IMR-90 (cell line): ENCODE data around the gene MED22. TPM values are rescaled to one million over a fixed set of nuclear protein-coding genes. Genes with fewer than 3 reads are reported as not detected.

Experiments
- ATAC-seq: fragments of 200-7000 bp; cut with Tn5 transposase; 2 replicates; pipeline ENCODE4 v1.9.1; 2020; ENCODE audit warnings: low read depth, mild to moderate bottlenecking, moderate library complexity
- BruUV-seq: library from RNA; stranded (reverse); fragments of 400-500 nt; replicated peaks from 2 replicates; lab custom pipeline; 2021; lab: Mats Ljungman, UMichigan
- CTCF ChIA-PET: fragments of 300-600 bp; formaldehyde crosslinking; extraction: SDS; loops from one replicate; lab custom pipeline; 2021; ENCODE audit warnings: antibody characterized with exemption; lab: Yijun Ruan, JAX
- POLR2A ChIA-PET: fragments of 300-600 bp; sonication (Branson Sonifier 250); formaldehyde crosslinking; loops from one replicate; lab custom pipeline; 2022; ENCODE audit warnings: antibody characterized with exemption; ENCODE audit not compliant: unreplicated experiment; lab: Charles Lee
- DNase-seq: peaks from one replicate; pipeline ENCODE4 v3.0.0; 2013
- H2AFZ ChIP-seq: replicated peaks from 2 replicates; pipeline ENCODE3; 2013; ENCODE audit warnings: low read length, mild to moderate bottlenecking; ENCODE audit not compliant: poor library complexity
- H2AK5ac ChIP-seq: 2 replicates; pipeline ENCODE4 v1.6.1; 2013; ENCODE audit warnings: low read depth, low read length, inconsistent platforms
- H2AK9ac ChIP-seq: replicated peaks from 2 replicates; pipeline ENCODE3; 2013; ENCODE audit warnings: mild to moderate bottlenecking, low read depth, low read length, moderate library complexity; ENCODE audit not compliant: poor library complexity
- H2BK120ac ChIP-seq: 2 replicates; pipeline ENCODE4 v1.6.1; 2013; ENCODE audit warnings: low read depth, low read length, inconsistent platforms
- H2BK15ac ChIP-seq: 3 replicates; pipeline ENCODE4 v1.6.1; 2013; ENCODE audit warnings: low read depth, low read length, inconsistent platforms
- H2BK20ac ChIP-seq: 2 replicates; pipeline ENCODE4 v1.6.1; 2013; ENCODE audit warnings: low read depth, mild to moderate bottlenecking, inconsistent platforms, low read length, moderate library complexity
- H2BK5ac ChIP-seq: 2 replicates; pipeline ENCODE4 v1.6.1; 2013; ENCODE audit warnings: mild to moderate bottlenecking, low read depth, low read length, inconsistent platforms; ENCODE audit not compliant: poor library complexity, severe bottlenecking
- H3K14ac ChIP-seq: replicated peaks from 2 replicates; pipeline ENCODE4 v1.6.1; 2013; ENCODE audit warnings: low read depth, low read length, inconsistent platforms
- H3K18ac ChIP-seq: 2 replicates; pipeline ENCODE4 v1.6.1; 2013; ENCODE audit warnings: low read depth, low read length, control low read depth
- H3K23ac ChIP-seq: 2 replicates; pipeline ENCODE4 v1.6.1; 2013; ENCODE audit warnings: low read depth, low read length, inconsistent platforms
- H3K27ac ChIP-seq: 2 replicates; pipeline ENCODE4 v1.5.1; 2013; ENCODE audit warnings: mild to moderate bottlenecking, control low read depth, low read length; ENCODE audit not compliant: insufficient read depth
- H3K27me3 ChIP-seq: 2 replicates; pipeline ENCODE4 v1.6.1; 2013; ENCODE audit warnings: low read length; ENCODE audit not compliant: control insufficient read depth, insufficient read depth
- H3K36me3 ChIP-seq: 2 replicates; pipeline ENCODE4 v1.6.1; 2013; ENCODE audit warnings: low read length, mixed read lengths; ENCODE audit not compliant: control insufficient read depth, insufficient read depth
- H3K4ac ChIP-seq: 2 replicates; pipeline ENCODE4 v1.6.1; 2013; ENCODE audit warnings: low read depth, low read length, inconsistent platforms
- H3K4me1 ChIP-seq: 2 replicates; pipeline ENCODE4 v1.6.1; 2013; ENCODE audit warnings: low read length, mixed read lengths; ENCODE audit not compliant: control insufficient read depth, insufficient read depth
- H3K4me2 ChIP-seq: 2 replicates; pipeline ENCODE4 v1.6.1; 2013; ENCODE audit warnings: low read depth, mild to moderate bottlenecking, control low read depth, low read length, moderate library complexity
- H3K4me3 ChIP-seq: 2 replicates; pipeline ENCODE4 v1.5.1; 2013; ENCODE audit warnings: low read depth, mild to moderate bottlenecking, control low read depth, low read length, moderate library complexity; ENCODE audit not compliant: insufficient read depth
- H3K56ac ChIP-seq: 2 replicates; pipeline ENCODE4 v1.6.1; 2013; ENCODE audit warnings: low read length, inconsistent platforms; ENCODE audit not compliant: insufficient read depth; ENCODE audit errors: extremely low read depth
- H3K79me1 ChIP-seq, 2 experiments: 2 replicates each; pipeline ENCODE4 v1.6.1; 2013; ENCODE audit warnings: low read length in 2 of 2, inconsistent platforms in 1 of 2, low read depth in 1 of 2
- H3K9ac ChIP-seq: 2 replicates; pipeline ENCODE4 v1.6.1; 2013; ENCODE audit warnings: low read depth, low read length, control low read depth
- H3K9me1 ChIP-seq: 2 replicates; pipeline ENCODE4 v1.6.1; 2013; ENCODE audit warnings: low read length, inconsistent platforms; ENCODE audit not compliant: insufficient read depth
- H3K9me3 ChIP-seq: 2 replicates; pipeline ENCODE4 v1.6.1; 2013; ENCODE audit warnings: low read length; ENCODE audit not compliant: control insufficient read depth, insufficient read depth
- H4K20me1 ChIP-seq: 2 replicates; pipeline ENCODE4 v1.6.1; 2013; ENCODE audit warnings: low read length, inconsistent platforms; ENCODE audit not compliant: insufficient read depth
- H4K5ac ChIP-seq: 2 replicates; pipeline ENCODE4 v1.6.1; 2013; ENCODE audit warnings: mild to moderate bottlenecking, low read depth, low read length, control low read depth
- H4K8ac ChIP-seq, 2 experiments: 2 replicates each; pipeline ENCODE4 v1.6.1; 2013; ENCODE audit warnings: low read depth in 2 of 2, low read length in 2 of 2, control low read depth in 1 of 2, inconsistent platforms in 1 of 2
- H4K91ac ChIP-seq: 2 replicates; pipeline ENCODE4 v1.6.1; 2013; ENCODE audit warnings: low read depth, low read length, inconsistent platforms; ENCODE audit not compliant: insufficient read depth
- BHLHE40 ChIP-seq: fragments of 150-350 bp; IDR thresholded peaks from 2 replicates; pipeline ENCODE4 v1.6.1; 2016; ENCODE audit warnings: mild to moderate bottlenecking, low read depth, low read length
- CEBPB ChIP-seq: IDR thresholded peaks from 2 replicates; pipeline ENCODE4 v1.6.1; 2012; ENCODE audit warnings: low read depth, low read length, improper control_type of control experiment
- CHD1 ChIP-seq: IDR thresholded peaks from 2 replicates; pipeline ENCODE4 v1.6.1; 2012; ENCODE audit warnings: low read depth, low read length, improper control_type of control experiment
- FOS ChIP-seq: fragments of 150-350 bp; IDR thresholded peaks from 2 replicates; pipeline ENCODE4 v1.6.1; 2016; ENCODE audit warnings: low read depth, low read length
- MAFK ChIP-seq: IDR thresholded peaks from 2 replicates; pipeline ENCODE4 v1.6.1; 2012; ENCODE audit warnings: low read depth, low read length, improper control_type of control experiment
- MAZ ChIP-seq: IDR thresholded peaks from 2 replicates; pipeline ENCODE4 v1.6.1; 2012; ENCODE audit warnings: low read depth, mild to moderate bottlenecking, low read length, improper control_type of control experiment, moderate library complexity, borderline replicate concordance
- MXI1 ChIP-seq: IDR thresholded peaks from 2 replicates; pipeline ENCODE4 v1.6.1; 2012; ENCODE audit warnings: low read depth, mild to moderate bottlenecking, low read length, moderate library complexity, borderline replicate concordance
- NFE2L2 ChIP-seq: fragments of 150-350 bp; IDR thresholded peaks from 2 replicates; pipeline ENCODE4 v1.6.1; 2016; ENCODE audit warnings: low read depth, mild to moderate bottlenecking, low read length
- POLR2A ChIP-seq: IDR thresholded peaks from 2 replicates; pipeline ENCODE4 v1.6.1; 2012; ENCODE audit warnings: mild to moderate bottlenecking, low read depth, low read length
- RAD21 ChIP-seq: IDR thresholded peaks from 2 replicates; pipeline ENCODE4 v1.6.1; 2012; ENCODE audit warnings: low read length, improper control_type of control experiment
- RCOR1 ChIP-seq: IDR thresholded peaks from 2 replicates; pipeline ENCODE4 v1.6.1; 2012; ENCODE audit warnings: mild to moderate bottlenecking, low read length, improper control_type of control experiment; ENCODE audit not compliant: insufficient replicate concordance
- RFX5 ChIP-seq: IDR thresholded peaks from 2 replicates; pipeline ENCODE4 v1.8.0; 2012; ENCODE audit warnings: low read depth, mild to moderate bottlenecking, low read length, moderate library complexity
- SMC3 ChIP-seq: fragments of 150-350 bp; IDR thresholded peaks from 2 replicates; pipeline ENCODE4 v1.6.1; 2016; ENCODE audit warnings: low read depth, mild to moderate bottlenecking, antibody characterized with exemption, low read length, moderate library complexity
- WGBS, 2 experiments: methylation state at CpG; one replicate each; pipeline versions ENCODE4 v1.1.5 to v1.1.7; 2013; ENCODE audit warnings: missing lambda C conversion rate in 2 of 2; ENCODE audit not compliant: insufficient read length in 1 of 2; ENCODE audit errors: extremely low coverage in 2 of 2; 5-methylcytosine and 5-hydroxymethylcytosine counted together
- dilution Hi-C: fragments of 300-500 bp; cut with HindIII; formaldehyde crosslinking; loops from one replicate; pipeline ENCODE4 v1.14.3; 2018; ENCODE audit warnings: low sequenced_read_pairs; ENCODE audit not compliant: unreplicated experiment
- in situ Hi-C: fragments of 300-500 bp; cut with MboI; formaldehyde crosslinking; loops from 3 replicates; pipeline ENCODE4 v1.14.3; 2019; ENCODE audit warnings: low sequenced_read_pairs, inconsistent platforms, mixed read lengths
- intact Hi-C: fragments of 100-400 bp; cut with micrococcal nuclease; formaldehyde crosslinking; loops from 2 replicates; pipeline ENCODE4 v1.10.0; 2022
- polyA plus RNA-seq, 3 experiments: library from polyadenylated mRNA; depleted of rRNA; stranded (reverse); fragments of >200 nt; gene quantifications; 2 replicates each; pipeline ENCODE4 v1.2.3, GENCODE V29; 2012; ENCODE audit warnings: low replicate concordance in 1 of 3
- total RNA-seq: library from RNA; depleted of rRNA; stranded (reverse); fragments of >200 nt; gene quantifications from 2 replicates; pipeline ENCODE4 v1.2.3, GENCODE V29; 2012
- TF ChIP-seq, protein P1 (sequence below): fragments of 150-350 bp; IDR thresholded peaks from 2 replicates; pipeline ENCODE4 v1.6.1; 2016; ENCODE audit warnings: low read depth, mild to moderate bottlenecking, low read length, moderate library complexity, borderline replicate concordance
- TF ChIP-seq, protein P2 (sequence below): conservative IDR thresholded peaks from 2 replicates; pipeline ENCODE4 v1.5.1; 2012; ENCODE audit warnings: mild to moderate bottlenecking, low read depth, low read length, improper control_type of control experiment
- TF ChIP-seq, protein P3 (sequence below): fragments of 150-350 bp; IDR thresholded peaks from 2 replicates; pipeline ENCODE4 v1.6.1; 2017; ENCODE audit warnings: mild to moderate bottlenecking, antibody characterized with exemption, low read length, low read depth

MED22 gene
- total and polyA plus RNA-seq, 2 of the 4 experiments (the other 2 are of a cell fraction), result 7.9 to 28.3 TPM

DNA sequence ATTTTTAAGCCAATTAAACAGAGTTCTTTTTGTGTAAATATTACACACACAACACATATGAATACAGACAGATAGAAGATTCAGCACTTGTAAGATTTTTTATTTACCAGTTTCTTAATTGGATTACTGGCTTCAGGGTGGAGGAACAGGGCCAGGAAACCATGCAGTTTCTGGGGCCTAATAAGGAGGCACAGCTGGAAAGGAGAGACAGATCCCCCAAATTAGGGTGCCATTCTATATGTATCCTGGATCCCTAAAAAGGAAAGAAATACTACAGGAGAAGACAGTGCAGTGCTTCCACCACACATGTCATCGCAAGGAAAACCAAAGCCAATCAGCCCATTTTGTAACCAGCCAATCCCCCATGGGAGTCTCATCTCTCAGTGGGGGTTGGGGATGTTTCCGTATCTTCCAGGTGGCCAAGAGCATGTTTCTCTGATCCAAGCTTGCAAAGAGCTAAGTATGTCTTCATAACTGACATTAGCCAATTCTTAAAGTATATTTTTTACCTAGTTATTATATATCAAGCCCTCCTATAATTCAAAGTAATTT, 57.1 kb downstream of the MED22 start:
- in situ Hi-C loops (no loop called here), intact Hi-C loops (no loop called here), dilution Hi-C loops (no loop called here)
- H3K23ac ChIP-seq, result no peak overlapping the region
- no peak overlapping the region for H3K4me3 ChIP-seq
- no peak overlapping the region for H2BK5ac ChIP-seq
- H4K8ac ChIP-seq, result no peak overlapping the region
- H2BK15ac ChIP-seq, result no peak overlapping the region
- no peaks in the 10 kb centered on the region for H3K79me1 ChIP-seq
- H3K9ac ChIP-seq, result no peak overlapping the region
- no peak overlapping the region for H3K14ac ChIP-seq
- CTCF ChIA-PET, result no interaction called here
- peaks cover 2% of the 10 kb centered on the region for H3K27me3 ChIP-seq
- no peak overlapping the region for H3K27ac ChIP-seq
- H2BK20ac ChIP-seq, result no peak overlapping the region
- DNase-seq, result no peak
- no peaks in the 10 kb centered on the region for H3K36me3 ChIP-seq
- no peak overlapping the region for H3K56ac ChIP-seq
- H2AK9ac ChIP-seq, result no peak overlapping the region
- no peak overlapping the region for H4K5ac ChIP-seq
- H2AK5ac ChIP-seq, result no peak overlapping the region
- H3K4me2 ChIP-seq, result no peak overlapping the region
- POLR2A ChIA-PET, result no interaction called here
- no peak for ATAC-seq
- H3K4ac ChIP-seq, result no peak overlapping the region
- H4K91ac ChIP-seq, result no peak overlapping the region
- peaks cover 5% of the 10 kb centered on the region for H3K9me3 ChIP-seq
- H4K20me1 ChIP-seq, result no peaks in the 10 kb centered on the region
- WGBS, 2 experiments, result no CpG with 5 or more reads among the region's 2 CpGs
- no peak overlapping the region for H2BK120ac ChIP-seq
- no peaks in the 10 kb centered on the region for H3K9me1 ChIP-seq
- TF ChIP-seq, protein P1, sequence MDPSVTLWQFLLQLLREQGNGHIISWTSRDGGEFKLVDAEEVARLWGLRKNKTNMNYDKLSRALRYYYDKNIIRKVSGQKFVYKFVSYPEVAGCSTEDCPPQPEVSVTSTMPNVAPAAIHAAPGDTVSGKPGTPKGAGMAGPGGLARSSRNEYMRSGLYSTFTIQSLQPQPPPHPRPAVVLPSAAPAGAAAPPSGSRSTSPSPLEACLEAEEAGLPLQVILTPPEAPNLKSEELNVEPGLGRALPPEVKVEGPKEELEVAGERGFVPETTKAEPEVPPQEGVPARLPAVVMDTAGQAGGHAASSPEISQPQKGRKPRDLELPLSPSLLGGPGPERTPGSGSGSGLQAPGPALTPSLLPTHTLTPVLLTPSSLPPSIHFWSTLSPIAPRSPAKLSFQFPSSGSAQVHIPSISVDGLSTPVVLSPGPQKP, result no peak
- no peak for TF ChIP-seq RCOR1
- TF ChIP-seq CEBPB, result no peak
- no peak for TF ChIP-seq SMC3
- TF ChIP-seq CHD1, result no peak
- no peak for TF ChIP-seq NFE2L2
- TF ChIP-seq FOS, result no peak
- TF ChIP-seq, protein P2, sequence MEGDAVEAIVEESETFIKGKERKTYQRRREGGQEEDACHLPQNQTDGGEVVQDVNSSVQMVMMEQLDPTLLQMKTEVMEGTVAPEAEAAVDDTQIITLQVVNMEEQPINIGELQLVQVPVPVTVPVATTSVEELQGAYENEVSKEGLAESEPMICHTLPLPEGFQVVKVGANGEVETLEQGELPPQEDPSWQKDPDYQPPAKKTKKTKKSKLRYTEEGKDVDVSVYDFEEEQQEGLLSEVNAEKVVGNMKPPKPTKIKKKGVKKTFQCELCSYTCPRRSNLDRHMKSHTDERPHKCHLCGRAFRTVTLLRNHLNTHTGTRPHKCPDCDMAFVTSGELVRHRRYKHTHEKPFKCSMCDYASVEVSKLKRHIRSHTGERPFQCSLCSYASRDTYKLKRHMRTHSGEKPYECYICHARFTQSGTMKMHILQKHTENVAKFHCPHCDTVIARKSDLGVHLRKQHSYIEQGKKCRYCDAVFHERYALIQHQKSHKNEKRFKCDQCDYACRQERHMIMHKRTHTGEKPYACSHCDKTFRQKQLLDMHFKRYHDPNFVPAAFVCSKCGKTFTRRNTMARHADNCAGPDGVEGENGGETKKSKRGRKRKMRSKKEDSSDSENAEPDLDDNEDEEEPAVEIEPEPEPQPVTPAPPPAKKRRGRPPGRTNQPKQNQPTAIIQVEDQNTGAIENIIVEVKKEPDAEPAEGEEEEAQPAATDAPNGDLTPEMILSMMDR, result no peak
- TF ChIP-seq RAD21, result no peak
- no peak for TF ChIP-seq RFX5
- TF ChIP-seq POLR2A, result no peak
- TF ChIP-seq BHLHE40, result no peak
- TF ChIP-seq MAFK, result no peak
- TF ChIP-seq MAZ, result no peak
- no peak for TF ChIP-seq MXI1
- TF ChIP-seq, protein P3, sequence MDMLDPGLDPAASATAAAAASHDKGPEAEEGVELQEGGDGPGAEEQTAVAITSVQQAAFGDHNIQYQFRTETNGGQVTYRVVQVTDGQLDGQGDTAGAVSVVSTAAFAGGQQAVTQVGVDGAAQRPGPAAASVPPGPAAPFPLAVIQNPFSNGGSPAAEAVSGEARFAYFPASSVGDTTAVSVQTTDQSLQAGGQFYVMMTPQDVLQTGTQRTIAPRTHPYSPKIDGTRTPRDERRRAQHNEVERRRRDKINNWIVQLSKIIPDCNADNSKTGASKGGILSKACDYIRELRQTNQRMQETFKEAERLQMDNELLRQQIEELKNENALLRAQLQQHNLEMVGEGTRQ, result no peak
- no peak overlapping the region for H3K18ac ChIP-seq
- no peak overlapping the region for H2AFZ ChIP-seq
- no peaks in the 10 kb centered on the region for H3K4me1 ChIP-seq
- BruUV-seq, result no TSS peak
